ENCODE results near the gene CC2D1A.
"Not testable (repeated sequence)": the region's sequence is repeated elsewhere in the genome, so short reads cannot be mapped to it uniquely, and the experiment has no call there.

Gene CC2D1A

DNA sequence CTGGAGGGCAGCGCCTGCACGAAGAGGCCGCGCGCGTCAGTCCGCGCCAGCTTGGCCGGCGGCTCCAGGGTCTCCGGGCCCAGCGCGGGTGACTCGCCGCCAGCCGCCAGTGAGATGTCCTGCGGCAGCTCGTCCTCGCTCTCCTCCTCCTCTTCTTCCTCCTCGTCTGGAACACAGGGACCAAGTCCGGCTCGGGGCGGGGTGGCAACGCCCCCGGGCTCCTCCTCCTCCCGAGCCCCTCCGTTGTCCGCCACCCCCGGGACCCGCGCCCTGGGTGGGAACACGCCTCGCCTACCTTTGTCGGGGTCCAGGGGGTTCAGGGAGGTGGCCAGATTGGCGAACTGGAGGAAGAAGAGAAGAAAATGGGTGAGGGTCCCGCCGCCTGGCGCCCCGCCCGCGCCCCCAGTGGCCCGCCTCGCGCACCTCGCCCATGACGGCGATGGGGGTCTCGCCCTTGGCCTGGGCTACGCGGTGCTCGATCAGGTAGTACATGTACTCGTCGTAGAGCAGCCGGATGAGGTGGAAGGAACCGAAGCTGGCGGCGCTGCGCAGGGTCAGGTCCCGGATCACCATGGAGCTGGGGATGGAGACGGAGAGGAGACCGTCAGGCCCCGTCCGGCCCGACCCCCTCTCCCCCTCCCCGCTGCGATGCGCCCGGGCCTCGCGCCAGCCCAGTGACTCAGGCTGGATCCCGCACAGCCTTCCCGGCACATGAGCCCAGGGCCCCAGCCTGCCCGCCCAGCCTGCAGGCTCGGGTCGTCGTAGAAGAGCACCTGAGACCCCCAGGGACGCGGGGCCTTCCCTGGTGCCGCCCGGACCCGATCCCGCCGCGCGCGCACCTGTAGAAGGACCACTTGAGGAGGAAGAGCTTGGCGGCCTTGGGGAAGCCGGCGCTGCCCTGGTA is 57.0 kb downstream of the CC2D1A start:
- DNase-seq (ENCODE audit: low read depth) = no peak

DNA sequence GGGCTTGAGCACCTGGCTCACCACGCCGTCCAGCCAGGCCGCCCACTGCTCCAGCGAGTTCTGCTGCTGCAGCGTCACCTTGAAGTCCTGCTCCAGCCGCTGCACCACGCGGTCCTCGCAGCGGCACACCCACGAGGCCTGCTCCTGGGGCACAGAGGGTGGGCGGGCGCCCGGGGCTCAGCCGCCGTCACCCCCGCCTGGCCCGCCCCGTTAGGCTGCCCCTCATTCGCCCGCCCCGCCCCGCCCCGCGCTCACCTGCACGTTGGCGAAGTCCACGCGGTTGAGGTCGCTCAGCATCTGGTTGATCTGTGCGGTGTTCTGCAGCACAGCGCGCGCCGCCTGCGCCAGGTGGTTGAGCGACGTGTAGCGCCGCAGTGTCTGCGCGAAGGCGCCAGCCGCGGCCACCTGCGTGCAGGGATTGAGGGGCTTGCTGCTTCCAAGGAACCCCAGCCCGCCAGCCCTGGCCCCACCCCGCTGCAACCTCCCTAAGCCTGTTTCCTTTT is 57.7 kb downstream of the CC2D1A start:
- DNase-seq (ENCODE audit: low read depth) = no peak

- no peak for DNase-seq (ENCODE audit: low read depth)
These were observed 58.8 kb downstream of the CC2D1A start for GRCh38 chr19:13964776-13965175.

DNA sequence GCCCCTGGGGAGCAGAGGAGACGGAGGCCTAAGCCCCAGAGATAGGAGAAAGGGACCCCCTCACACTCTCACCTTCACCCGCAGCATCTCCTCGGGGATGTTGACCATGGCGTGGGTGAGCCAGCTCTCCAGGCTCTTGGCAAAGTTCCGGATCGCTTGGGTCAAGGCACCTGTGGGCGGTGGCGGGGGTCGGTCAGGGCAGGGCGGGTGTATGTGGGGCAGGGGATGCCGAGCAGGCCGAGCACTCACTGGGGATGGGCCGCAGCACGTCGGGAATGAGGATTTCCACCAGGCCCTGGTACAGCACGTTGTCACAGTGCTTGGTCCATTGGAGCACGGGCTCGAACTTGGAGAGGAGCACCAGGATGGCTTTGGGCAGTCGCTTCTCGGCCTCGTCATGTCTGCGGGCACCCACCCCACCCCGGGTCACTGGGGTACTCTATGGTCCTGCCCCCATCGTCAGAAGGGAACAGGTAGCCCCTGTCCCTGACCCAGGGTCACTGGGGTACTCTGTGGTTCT is 59.4 kb downstream of the CC2D1A start:
- no peak for DNase-seq (ENCODE audit: low read depth)

DNA sequence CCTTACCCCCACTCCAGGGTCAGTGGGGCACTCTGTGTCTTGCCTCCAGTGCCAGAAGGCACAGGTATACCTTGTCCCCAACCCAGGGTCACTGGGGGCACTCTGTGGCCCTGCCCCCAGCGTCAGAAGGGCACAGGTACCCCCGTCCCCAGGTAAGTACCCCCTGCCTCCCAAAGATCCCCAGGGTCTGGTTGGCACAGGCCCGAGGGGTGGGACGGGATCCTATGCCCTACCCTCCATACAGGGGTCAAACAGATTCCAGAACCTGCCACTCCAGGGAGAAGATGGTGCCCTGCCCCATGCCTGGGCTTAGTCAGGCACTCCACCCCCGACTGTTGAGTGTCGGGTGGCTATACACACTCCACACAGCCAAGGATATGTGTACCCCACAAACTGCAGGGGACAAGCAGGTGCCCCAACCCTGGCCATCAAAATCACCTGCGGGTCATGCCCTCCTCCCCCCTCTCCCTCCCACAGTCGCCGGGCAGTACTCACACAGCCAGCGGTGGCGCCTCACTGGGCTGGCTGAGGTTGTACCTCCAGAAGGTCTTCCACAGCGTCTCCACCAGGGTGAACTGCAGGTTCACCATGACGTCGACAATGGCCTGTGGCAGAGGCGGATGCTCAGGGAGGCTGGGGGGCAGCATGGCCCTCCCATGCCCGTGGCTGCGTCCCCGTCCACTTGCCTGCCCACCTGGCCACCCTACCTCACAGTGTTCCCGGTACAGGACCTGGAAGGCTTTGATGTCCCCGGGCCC is 60.1 kb downstream of the CC2D1A start:
- no peak for DNase-seq (ENCODE audit: low read depth)

DNA sequence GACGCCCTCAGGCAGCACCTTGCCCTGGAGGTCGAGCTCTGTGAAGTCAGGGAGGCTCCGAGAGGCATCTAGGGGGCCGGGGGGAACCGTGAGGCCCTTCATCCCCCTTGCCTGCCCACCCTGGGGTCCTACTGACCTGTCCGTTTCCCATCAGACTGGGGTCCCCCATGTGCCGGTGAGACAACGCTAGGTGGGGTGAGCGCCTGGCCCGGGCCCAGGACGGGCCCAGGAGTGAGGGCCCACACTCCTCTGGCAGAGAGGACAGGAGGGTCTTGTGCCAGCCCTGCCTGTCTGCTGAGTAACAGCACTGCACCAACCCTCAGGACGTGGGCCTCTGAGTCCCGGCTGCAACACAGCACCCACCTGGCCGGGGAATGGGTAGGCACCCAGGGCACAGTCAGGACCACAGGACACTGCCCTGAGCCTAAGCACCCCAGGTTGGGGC is 60.7 kb downstream of the CC2D1A start:
- no peak for DNase-seq (ENCODE audit: low read depth)

DNA sequence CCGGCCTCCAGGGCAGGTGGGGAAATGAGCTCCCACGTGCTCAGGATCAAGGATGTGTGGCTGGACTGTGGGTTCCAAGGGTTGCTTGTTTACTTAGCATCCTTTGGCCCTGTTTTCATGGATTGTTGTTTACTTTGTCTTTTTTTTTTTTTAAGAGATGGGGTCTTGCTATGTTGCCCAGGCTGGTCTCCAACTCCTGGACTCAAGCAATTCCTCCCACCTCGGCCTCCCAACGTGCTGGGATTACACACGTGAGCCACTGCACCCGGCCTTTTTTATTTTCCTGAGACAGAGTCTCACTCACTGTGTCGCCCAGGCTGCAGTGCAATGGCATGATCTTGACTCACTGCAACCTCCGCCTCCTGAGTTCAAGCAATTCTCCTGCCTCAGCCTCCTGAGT is 61.2 kb downstream of the CC2D1A start:
- DNase-seq (ENCODE audit: low read depth) = not testable (repeated sequence)

DNA sequence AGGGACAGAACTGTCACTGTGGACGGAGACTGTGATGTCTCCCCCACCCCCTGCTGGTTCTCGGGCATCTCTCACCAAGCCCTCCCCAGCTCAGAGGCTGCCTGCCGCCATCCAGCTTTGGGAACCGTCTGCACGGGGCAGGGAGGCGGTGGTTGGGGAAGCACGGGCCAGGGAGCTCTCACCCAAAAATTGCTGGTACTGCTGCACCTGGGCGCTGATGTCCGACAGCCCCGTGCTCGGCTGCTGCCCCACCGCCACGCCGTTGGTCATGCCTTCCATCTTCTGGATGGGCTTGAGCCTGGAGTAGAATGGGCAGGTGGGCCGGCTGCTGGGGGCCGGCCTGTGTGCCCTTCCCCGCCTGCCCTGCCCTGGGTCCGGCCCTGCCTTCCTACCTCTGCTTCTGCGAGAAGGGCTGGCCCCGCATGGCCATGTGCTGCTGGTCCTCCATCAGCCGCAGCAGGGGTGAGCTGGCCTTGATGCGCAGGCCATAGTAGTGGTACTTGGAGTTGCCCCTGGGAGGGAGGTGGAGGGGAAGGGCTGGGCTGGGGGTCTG is 62.5 kb downstream of the CC2D1A start:
- DNase-seq (ENCODE audit: low read depth) = no peak

DNA sequence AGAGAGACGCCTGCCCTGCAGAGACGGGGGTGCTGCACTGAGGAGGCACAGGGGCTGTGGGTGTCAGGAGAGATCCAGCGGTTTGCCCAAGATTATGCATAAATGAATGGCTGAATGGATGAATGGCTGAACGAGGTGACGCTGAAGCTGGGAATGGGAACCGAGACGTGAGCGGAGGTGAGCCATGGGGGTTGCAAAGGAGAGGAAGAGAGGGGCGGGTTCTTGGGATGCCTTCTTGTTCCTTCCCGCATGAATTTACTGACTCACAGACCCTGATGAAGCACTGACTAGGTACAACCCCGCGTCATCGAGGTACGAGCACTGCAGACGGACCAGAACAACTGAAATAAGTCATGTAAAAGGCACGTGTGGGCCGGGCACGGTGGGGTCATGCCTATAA is 63.0 kb downstream of the CC2D1A start:
- no peak for DNase-seq (ENCODE audit: low read depth)

- no peak for DNase-seq (ENCODE audit: low read depth)
These were observed 63.9 kb downstream of the CC2D1A start for GRCh38 chr19:13969897-13970296.

DNA sequence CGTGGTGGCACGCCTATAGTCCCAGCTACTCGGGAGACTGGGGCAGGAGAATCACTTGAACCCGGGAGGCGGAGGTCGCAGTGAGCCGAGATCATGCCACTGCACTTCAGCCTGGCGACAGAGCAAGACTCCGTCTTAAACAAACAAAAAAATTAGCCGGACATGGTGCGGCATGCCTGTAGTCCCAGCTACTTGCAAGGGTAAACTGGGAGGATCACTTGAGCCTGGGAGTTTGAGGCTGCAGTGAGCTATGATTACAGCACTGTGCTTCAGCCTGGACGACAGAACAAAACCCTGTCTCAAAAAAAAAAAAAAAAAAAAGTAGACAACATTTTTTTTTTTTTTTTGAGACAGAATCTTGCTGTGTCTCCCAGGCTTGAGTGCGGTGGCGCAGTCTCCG is 65.9 kb downstream of the CC2D1A start:
- not testable (repeated sequence) for DNase-seq (ENCODE audit: low read depth)

GRCh38 chr19:13972368-13973155 is 66.6 kb downstream of the CC2D1A start:
- no peak for DNase-seq (ENCODE audit: low read depth)

DNA sequence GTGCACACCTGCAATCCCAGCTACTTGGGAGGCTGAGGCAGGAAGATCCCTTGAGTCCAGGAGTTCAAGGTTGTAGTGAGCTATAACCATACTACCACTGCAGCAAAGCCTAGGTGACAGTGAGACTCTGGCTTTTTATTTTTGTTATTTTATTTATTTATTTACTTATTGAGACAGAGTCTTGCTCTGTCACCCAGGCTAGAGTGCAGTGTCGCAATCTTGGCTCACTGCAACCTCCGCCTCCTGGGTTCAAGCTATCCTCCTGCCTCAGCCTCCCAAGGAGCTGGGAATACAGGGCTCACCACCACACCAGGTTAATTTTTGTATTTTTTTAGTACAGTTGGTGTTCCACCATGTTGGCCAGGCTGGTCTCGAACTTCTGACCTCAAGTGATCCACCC is 67.5 kb downstream of the CC2D1A start:
- not testable (repeated sequence) for DNase-seq (ENCODE audit: low read depth)

GRCh38 chr19:13974073-13974472 is 68.1 kb downstream of the CC2D1A start:
- no peak for DNase-seq (ENCODE audit: low read depth)

GRCh38 chr19:13975870-13976269 is 69.9 kb downstream of the CC2D1A start:
- no peak for DNase-seq (ENCODE audit: low read depth)

DNA sequence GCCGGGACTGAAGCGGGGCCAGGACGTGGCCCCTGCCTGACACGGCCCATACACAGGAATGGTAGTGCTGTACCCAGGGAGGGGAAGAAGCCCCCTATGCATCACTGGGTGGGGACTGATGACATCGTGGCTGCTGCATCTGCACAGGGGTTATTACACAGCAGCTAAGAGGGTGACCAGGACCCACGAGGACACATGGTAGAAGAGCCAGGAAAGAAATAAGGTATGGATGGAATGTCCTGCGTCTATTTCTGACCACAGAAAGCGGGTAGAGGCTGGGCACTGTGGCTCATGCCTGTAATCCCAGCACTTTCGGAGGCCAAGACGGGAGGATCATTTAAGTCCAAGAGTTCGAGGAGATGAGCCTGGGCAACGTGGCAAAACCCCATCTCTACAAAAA is 70.4 kb downstream of the CC2D1A start:
- DNase-seq (ENCODE audit: low read depth) = no peak

GRCh38 chr19:13977803-13978202 is 71.8 kb downstream of the CC2D1A start:
- no peak for DNase-seq (ENCODE audit: low read depth)

DNA sequence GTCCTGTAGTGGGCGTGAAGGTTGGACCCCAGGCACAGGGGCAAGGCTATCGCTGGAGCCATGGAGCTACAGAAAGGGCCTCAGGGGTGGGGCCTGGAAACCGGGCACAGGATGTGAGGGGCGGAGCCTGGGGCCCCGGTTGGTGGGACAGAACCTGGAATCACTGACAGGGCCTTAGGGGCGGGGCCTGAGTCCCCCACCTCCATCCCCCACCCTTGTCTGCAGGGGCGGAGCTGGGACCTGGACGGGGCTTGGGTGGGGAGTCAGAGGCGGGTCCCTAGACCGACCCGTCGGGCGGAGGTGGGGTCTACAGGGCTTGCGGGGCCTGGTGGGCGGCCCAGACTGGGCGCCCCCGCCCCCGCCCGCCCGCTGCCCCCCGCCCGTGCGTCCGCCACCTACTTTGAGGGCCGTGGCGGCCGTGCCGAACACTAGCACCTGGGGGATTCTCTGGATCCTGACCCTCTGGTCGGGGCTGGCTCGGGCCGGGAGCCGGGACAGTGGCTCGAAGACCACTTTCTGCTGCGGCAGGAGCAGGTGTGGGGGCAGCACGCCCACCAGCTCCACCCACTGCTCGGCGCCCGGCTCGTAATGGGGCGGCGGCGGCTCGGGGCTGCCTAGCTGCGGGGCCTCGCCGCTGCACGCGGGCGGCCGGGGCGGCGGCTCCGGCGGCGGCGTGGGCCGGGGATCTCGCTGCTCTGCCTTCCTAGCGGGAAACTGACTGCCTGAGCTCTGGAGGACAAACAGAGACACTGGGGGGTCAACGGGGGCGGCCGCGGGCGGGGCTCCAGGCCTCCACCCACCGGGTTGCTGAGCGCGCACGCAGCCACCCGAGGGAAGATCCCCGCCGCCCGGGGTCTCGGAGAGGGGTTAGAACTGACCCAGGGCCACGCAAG is 72.6 kb downstream of the CC2D1A start:
- no peak for DNase-seq (ENCODE audit: low read depth)

- no peak for DNase-seq (ENCODE audit: low read depth)
These were observed 73.2 kb downstream of the CC2D1A start for GRCh38 chr19:13979244-13979615.

DNA sequence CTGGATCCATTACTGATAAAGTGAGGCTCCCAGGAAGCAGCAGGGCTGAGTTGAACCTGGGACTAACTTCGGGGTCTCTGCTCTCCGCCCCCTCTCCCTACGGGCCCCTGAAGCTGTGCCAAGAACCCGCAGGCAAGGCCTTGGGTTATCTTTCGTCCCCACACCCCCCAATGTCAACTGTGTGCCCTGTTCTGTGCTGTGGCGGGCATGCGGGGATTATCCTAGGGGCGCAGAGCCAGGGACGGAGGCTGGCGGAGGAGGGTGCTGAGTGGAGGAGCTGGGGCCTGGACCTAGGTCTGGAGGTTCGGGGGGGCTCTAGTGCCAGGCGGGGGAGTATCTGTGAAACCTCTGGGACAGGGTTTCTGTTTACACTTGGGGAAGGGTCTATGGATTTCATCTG is 73.7 kb downstream of the CC2D1A start:
- no peak for DNase-seq (ENCODE audit: low read depth)

- no peak for DNase-seq (ENCODE audit: low read depth)
These were observed 74.3 kb downstream of the CC2D1A start for GRCh38 chr19:13980340-13980739.
